NCI-H524 (cell line): ENCODE data around the gene TSPAN3.
A peak's percentile ranks its signal among the peaks of the same experiment; 100 is the strongest.

Experiments used
- DNase-seq, 2 experiments: peaks; one replicate each; lab custom pipeline; 2025; lab: John Stamatoyannopoulos, UW

The TSPAN3 gene

GRCh38 chr15:77084436-77084835, 13.5 kb upstream of the TSPAN3 start:
- no peak for DNase-seq

DNA sequence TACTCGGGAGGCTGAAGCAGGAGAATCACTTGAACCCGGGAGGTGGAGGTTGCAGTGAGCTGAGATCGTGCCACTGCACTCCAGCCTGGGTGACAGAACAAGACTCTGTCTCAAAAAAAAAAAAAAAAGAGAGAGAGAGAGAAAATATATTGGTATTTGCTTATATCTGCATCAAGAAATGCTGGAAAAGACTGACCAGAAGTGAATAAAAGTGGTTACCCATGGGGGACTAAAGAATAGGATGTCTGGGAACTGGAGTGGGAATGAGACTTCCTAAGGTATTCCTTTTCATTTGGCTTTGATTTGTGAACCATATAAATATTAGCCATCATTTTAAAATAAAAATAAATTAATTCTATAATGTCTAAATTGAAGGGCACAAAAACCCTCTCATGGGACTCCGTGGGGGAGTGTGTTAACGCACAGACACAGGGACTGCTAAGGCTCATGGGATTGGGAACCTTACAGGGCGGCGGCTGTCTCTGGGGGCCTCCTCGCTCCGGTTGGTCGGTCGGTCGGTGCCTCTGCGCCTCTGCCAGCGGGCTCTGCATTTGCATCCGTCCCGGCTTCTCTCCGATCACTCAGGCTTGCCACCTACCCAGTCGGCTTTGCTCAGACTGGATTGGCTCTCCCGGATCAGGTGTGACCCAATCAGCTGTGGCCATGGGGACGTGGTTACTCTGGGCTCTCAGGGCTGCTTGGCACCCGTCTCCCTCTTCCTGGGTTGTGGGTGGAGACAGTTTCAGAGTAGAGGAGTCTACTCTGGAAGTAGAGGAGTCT, 12.7 kb upstream of the TSPAN3 start:
- peak; percentile 94 to 97 for DNase-seq

DNA sequence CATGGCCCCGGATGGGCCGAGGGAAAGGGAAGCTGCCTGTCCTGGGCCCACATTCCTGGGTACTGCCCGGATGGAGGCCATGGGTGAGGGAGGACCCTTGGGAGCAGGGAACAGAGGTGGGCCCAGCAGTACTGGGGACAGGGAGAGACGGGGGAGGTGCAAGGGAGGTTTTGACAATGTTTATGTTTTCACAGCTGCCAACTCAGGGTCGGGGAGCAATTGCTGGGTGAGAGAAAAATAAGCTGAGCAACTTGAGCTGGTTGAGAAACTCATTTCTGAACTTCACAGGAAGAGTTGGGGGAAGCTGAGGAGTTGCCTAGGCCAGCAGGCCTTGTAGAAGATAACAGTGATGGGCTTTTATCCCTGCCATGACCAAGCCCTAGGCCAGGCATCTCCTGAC, 11.1 kb upstream of the TSPAN3 start:
- no peak for DNase-seq

- no peak for DNase-seq
Observed at GRCh38 chr15:77076323-77076915, 5.5 kb upstream of the TSPAN3 start.

DNA sequence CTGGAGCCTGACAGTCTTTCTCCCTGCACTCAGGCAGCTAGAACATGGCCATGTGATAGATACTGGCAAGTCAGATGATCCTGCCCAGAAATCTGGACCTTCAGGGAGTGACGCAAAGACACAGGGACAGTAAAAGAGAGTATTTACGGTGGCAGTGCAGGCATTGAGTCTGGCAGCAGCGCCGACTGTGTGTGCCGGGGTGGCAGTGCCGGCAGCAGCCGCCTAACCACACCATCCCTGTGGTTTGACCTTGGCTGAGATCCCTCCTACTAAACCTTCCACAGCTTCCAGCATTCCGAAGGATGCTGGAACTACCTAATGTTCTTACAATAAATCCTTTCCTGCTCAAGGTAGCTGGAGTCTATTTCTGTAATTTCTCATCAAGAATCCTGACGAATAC, 4.6 kb upstream of the TSPAN3 start:
- no peak for DNase-seq

DNA sequence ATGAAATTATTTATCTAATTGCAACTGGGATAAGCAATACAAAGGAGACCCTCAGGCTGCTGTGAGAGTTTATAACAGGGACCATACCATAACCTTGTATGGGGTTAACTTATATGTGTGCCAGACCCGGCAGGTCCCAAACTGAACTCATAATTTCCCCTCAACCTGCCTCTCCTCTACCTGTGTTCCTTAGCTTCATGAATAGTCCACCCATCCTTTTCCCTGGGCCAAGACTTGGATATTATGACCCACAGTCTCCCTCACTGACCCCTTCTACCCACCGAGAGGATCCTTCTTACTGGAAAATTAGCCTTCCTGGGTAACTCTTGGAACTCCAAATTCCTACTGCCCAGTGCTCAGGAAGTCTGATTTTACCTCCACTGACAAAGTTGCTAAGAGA, 3.4 kb upstream of the TSPAN3 start:
- no peak for DNase-seq

- DNase-seq, result no peak
Observed at GRCh38 chr15:77071305-77072223, 655 bp upstream of the TSPAN3 start.

DNA sequence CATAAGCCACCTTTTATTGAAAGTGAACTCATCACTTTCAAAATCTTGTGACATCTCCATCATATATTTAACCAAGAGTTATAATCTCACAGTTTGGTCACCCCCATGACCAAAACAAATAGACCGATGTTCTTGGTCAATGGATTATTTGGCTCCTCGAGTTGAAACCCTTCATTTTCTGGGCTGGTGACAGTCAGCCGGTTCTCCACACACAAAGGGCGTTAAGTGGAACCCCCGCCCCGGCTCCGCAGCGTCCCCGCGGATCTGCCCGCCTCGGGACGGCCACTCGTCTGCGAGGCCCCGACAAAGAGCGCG, 772 bp downstream of the TSPAN3 start:
- no peak for DNase-seq

DNA sequence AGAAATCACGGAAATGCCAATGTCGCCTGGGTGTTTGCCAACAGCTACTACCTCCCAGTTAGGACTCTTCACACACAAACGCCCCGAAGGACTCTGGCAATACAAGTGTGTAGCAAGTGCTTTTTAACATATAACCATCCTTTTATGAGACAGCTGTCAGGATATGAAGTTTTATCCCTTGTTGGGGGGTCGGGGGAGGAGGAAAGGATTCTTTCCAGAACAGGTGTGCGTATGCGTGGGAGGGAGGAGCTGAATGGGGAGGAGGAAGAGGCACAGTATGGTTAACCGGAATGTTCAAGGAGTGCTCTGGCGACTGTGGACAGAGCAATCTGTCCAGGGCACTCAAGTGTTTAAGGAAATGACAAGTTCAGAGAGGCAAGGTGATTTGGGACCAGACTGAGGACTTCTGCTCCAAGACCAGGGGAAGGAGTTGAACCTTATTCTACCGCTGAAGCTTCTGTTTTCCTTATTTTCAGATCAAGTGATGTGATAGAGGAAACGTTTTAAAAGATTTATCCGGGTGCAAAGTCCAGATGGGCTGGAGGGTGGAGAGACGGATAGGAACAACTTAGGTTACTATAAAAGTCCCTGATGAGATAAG, 1.3 kb downstream of the TSPAN3 start:
- peak; percentile 86 to 94 for DNase-seq

- DNase-seq, result no peak
Observed at GRCh38 chr15:77068633-77069032, 2.3 kb downstream of the TSPAN3 start.

GRCh38 chr15:77067691-77068367, 3.1 kb downstream of the TSPAN3 start:
- no peak for DNase-seq

GRCh38 chr15:77066971-77067690, 3.8 kb downstream of the TSPAN3 start:
- peak in 1 of 2 experiments; percentile 16 for DNase-seq

DNA sequence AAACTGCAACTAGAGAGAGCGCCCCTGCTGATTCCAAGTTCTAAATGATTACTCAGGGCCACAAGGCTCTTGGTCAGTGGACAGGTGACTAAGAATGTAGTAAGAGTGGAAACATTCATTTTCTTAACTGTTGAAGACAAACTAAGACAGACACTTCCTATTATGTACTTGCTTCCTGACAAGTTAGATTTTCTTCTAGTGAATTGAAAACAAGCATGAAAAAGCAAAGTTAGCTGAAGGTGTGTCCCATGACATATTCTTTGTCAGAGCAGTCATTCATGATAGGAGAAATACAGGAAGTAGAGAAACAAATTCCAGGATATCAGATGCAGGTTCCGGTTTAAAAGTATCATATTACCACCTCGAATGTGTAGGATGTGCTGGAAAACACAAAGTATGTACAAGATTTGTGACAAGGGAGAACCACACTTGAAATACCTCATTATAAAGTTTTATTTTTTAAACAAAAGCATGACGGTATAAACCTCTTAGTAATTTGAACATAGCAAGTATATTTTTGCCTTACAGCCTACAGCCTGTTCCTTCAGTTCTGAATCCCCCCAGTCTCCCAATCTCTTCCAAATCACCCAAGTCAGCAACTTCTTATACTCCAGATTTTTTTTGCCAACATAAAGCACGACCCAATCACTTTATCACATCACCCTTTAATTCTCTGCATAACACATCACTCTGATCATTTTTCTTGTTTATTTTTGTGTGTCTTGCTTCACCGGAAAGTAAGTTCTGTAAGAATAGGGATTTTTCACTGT, 6.2 kb downstream of the TSPAN3 start:
- no peak for DNase-seq

DNA sequence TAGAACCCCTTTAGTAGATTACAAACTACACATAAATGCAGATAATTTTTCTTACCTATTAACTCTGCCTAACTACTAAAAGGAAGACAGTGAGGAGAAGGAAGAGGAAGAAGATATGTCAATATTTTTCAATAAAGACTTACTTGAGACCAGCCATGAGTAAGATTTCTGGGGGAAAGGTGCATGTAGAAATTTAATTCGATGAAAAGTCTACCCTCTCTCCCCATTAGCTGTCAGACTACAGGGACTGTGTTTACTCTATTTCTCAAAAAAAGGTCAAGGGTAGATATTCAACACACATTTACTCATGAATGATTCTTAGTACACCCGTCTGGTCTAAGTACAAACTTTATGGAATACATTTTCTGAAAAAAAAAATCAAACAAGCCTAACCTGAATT, 6.8 kb downstream of the TSPAN3 start:
- no peak for DNase-seq

- no peak for DNase-seq
Observed at GRCh38 chr15:77063249-77063648, 7.7 kb downstream of the TSPAN3 start.

DNA sequence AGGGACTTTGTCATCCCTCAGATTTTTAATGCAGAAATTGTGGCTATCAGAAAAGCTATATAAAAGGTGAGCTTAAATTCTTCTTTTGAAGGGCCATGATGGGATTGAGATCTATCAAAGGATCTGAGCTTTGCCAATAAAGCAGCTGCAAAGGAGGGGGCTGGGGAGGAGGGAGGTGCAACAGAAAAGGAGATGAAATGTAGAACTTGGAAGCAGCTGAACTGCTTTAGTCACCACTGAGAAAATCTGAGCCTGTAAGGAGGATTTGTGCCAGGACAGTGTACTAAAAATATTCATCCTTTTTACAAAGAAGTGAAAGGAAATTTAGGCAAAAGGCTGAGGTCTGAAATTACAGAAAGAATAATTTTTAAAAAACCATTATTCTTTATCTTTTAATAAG, 10.4 kb downstream of the TSPAN3 start:
- no peak for DNase-seq

- no peak for DNase-seq
Observed at GRCh38 chr15:77059786-77060361, 11.0 kb downstream of the TSPAN3 start.

DNA sequence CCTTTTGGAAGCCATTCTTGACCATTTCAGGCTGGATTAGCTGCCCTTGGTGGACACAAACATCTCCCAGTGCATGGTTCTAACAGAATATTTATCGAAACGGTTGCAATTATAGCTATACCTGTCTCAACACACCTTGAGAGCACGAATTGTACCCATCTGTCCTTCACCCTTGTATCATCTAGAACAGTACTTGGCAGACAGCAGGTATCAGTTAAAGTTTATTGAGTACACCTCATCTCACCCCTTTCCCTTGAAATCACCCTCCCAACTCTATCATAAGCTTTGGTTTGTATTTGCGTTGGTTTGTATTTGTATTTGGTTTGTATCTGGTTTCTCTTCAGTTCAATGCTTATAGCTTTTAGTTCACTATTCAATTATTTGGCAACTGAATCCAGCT, 12.4 kb downstream of the TSPAN3 start:
- no peak for DNase-seq

DNA sequence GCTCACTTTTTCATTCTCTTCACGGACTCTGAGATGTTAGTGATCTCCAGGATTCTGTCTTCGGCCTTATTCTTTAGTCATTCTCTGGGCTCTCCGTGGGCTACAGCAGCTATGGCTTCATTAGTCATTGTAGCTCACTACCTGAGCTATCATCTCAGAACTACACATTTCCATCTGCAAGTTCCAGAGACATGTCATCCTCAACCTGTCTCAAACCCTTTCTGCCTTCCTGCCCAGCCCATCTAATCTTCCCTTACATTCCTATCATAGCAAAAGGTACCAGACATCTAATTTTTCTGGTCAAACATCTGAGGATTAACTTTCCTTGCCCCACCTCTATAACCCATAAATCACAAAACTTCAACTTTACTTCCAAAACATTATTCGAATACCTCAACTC, 13.2 kb downstream of the TSPAN3 start:
- no peak for DNase-seq

DNA sequence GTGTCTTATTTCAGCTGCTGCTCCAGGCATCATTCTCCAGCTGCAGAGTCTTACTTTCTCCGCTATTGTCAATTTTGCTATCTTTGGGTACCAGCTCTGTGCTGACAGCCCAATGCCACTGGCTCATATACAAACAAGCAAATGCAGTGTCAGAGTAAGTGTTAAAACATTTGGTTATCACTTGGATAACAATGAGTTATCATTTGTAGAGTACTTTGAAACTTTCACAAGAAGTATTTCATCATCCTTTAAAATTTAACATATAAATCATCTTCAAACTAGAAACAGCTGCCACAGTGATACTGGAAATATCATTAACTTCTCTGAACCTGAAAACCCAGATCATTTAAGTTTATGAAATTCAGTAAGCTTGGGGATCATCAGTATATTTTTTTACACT, 13.8 kb downstream of the TSPAN3 start:
- DNase-seq, result no peak
